ENCODE results near the gene MCTP1. TPM values are rescaled to one million over a fixed set of nuclear protein-coding genes. Genes with fewer than 3 reads are reported as not detected.

The MCTP1 gene
- total and polyA plus RNA-seq, 2 of the 8 experiments (the other 6 are each of a cell fraction or from before 2014, with no cell fraction given) = 0.56 to 3.4 TPM

GRCh38 chr5:95113489-95113888 lies 171.4 kb downstream of the MCTP1 start:
- H4K20me1 ChIP-seq (replicated peaks in 1 of 2; ENCODE audit: control insufficient read depth in 1 of 2, insufficient read depth in 2 of 2, low read length in 2 of 2) = no peaks in the 10 kb centered on the region
- peak; percentile 7 for FAIRE-seq
- POLR2A ChIA-PET (ENCODE audit: partially characterized antibody) = no interaction called here
- H3K4me3 ChIP-seq (ENCODE audit: extremely low read depth in 1 of 4, insufficient read depth in 2 of 4, low read depth in 3 of 4, low read length in 4 of 4) = no peak overlapping the region
- no peaks in the 10 kb centered on the region for H3K36me3 ChIP-seq (ENCODE audit: control insufficient read depth in 2 of 4, insufficient read depth in 4 of 4, low read length in 3 of 4)
- 0 out of 2 replicates have a peak overlapping the region, but pooled peaks have one; percentile 55 for H3K18ac ChIP-seq (ENCODE audit: extremely low read depth, low read length)
- H2BK12ac ChIP-seq (ENCODE audit: low read depth, low read length) = 0 out of 2 replicates have a peak overlapping the region, but pooled peaks have one; percentile 22
- H3K23ac ChIP-seq (ENCODE audit: insufficient read length) = no peak overlapping the region
- H3K27me3 ChIP-seq (replicated peaks in 1 of 4; ENCODE audit: control insufficient read depth in 3 of 4, extremely low read depth in 1 of 4, insufficient read depth in 3 of 4, low read length in 3 of 4) = no peaks in the 10 kb centered on the region
- H3K4ac ChIP-seq (replicated peaks; ENCODE audit: insufficient read length, low read depth, low read length) = no peak overlapping the region
- no peak overlapping the region for H2BK20ac ChIP-seq (ENCODE audit: low read length)
- H2AFZ ChIP-seq (ENCODE audit: low read length) = peak overlapping the region; percentile 67
- H3K9me3 ChIP-seq (ENCODE audit: insufficient read depth in 2 of 2, low read depth in 1 of 2, low read length in 1 of 2) = no peaks in the 10 kb centered on the region
- no peaks in the 10 kb centered on the region for H3K79me1 ChIP-seq (ENCODE audit: low read depth, low read length)
- peak in 1 of 2 experiments; percentile 21 for DNase-seq (ENCODE audit: low read depth in 1 of 2, low spot score in 2 of 2)
- H3K14ac ChIP-seq (ENCODE audit: insufficient read length) = no peak overlapping the region
- H3K4me2 ChIP-seq (ENCODE audit: insufficient read depth in 1 of 2, low read depth in 2 of 2, low read length in 2 of 2) = peak overlapping the region in 1 of 2 experiments; percentile 20; a peak in 2 of 4 replicates
- H3K56ac ChIP-seq (replicated peaks; ENCODE audit: insufficient read length, low read depth, low read length) = no peak overlapping the region
- CTCF ChIA-PET (ENCODE audit: partially characterized antibody) = interaction anchor here (1.1 kb wide), 1 partner anchor 65 kb away, joined by 4 read pairs; no protein-coding TSS in a partner anchor
- H3K9ac ChIP-seq (replicated peaks in 1 of 4; ENCODE audit: extremely low read depth in 1 of 4, low read depth in 3 of 4, low read length in 3 of 4) = no peak overlapping the region
- H4K91ac ChIP-seq (replicated peaks; ENCODE audit: insufficient read length, low read length) = no peak overlapping the region
- H3K4me1 ChIP-seq (replicated peaks in 1 of 4; ENCODE audit: control insufficient read depth in 3 of 4, insufficient read depth in 4 of 4, low read length in 3 of 4) = peaks cover 0 to 7% (median 2%) of the 10 kb centered on the region in 4 experiments; a peak in 4 of 7 replicates
- 65% methylated on average over 4 of the region's 4 CpGs; no CpG with 5 or more reads in 1 of the 2 experiments for WGBS, 2 experiments (ENCODE audit: extremely low coverage in 1 of 2, insufficient coverage in 1 of 2, insufficient read length in 1 of 2, insufficient replicate concordance in 2 of 2, low coverage in 1 of 2, low lambda C conversion rate in 2 of 2, missing lambda C conversion rate in 1 of 2)
- H3K27ac ChIP-seq (ENCODE audit: low read depth, low read length) = no peak overlapping the region
- no peaks in the 10 kb centered on the region for H3K79me2 ChIP-seq (ENCODE audit: control insufficient read depth in 1 of 2, insufficient read depth in 2 of 2, low read length in 2 of 2)
- 0 out of 2 replicates have a peak overlapping the region, but pooled peaks have one; percentile 61 for H2BK15ac ChIP-seq (ENCODE audit: low read length)
- no peak overlapping the region for H4K8ac ChIP-seq (ENCODE audit: extremely low read depth, insufficient read depth, low read length)
- no peak overlapping the region for H2AK5ac ChIP-seq (ENCODE audit: low read depth, low read length)
- no peak overlapping the region for H2BK120ac ChIP-seq (replicated peaks; ENCODE audit: low read depth, low read length)
- TF ChIP-seq TCF12 (IDR thresholded peaks at IDR 0.05; ENCODE audit: low read depth, low read length) (no peak), TEAD4 (IDR thresholded peaks at IDR 0.05; ENCODE audit: low read depth, low read length) (peak; percentile 86), KDM4A (IDR thresholded peaks at IDR 0.05; ENCODE audit: low read depth, low read length, severe bottlenecking) (no peak), SP1 (IDR thresholded peaks at IDR 0.05; ENCODE audit: low read depth, low read length) (0 out of 2 replicates have a peak, but pooled peaks have one; percentile 7), RAD21 (IDR thresholded peaks at IDR 0.05 in 1 of 2, conservative IDR thresholded peaks at IDR 0.05 in 1 of 2; ENCODE audit: low read depth in 2 of 2, low read length in 2 of 2) (peak in 1 of 2 experiments; percentile 5; a peak in 1 of 4 replicates), NRF1 (IDR thresholded peaks at IDR 0.05; ENCODE audit: low read depth, low read length) (no peak), ASH2L (IDR thresholded peaks at IDR 0.05; ENCODE audit: low read length) (peak; percentile 28)
- TF ChIP-seq, protein P1, sequence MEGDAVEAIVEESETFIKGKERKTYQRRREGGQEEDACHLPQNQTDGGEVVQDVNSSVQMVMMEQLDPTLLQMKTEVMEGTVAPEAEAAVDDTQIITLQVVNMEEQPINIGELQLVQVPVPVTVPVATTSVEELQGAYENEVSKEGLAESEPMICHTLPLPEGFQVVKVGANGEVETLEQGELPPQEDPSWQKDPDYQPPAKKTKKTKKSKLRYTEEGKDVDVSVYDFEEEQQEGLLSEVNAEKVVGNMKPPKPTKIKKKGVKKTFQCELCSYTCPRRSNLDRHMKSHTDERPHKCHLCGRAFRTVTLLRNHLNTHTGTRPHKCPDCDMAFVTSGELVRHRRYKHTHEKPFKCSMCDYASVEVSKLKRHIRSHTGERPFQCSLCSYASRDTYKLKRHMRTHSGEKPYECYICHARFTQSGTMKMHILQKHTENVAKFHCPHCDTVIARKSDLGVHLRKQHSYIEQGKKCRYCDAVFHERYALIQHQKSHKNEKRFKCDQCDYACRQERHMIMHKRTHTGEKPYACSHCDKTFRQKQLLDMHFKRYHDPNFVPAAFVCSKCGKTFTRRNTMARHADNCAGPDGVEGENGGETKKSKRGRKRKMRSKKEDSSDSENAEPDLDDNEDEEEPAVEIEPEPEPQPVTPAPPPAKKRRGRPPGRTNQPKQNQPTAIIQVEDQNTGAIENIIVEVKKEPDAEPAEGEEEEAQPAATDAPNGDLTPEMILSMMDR (IDR thresholded peaks at IDR 0.05; ENCODE audit: control extremely low read depth in 1 of 3, insufficient read depth in 1 of 3, low read depth in 1 of 3, low read length in 3 of 3) = peak in 2 of 3 experiments; percentile 4 to 30; a peak in 2 of 4 replicates
- H4K5ac ChIP-seq (ENCODE audit: insufficient read length, low read depth, low read length) = no peak overlapping the region
- no peak overlapping the region for H2BK5ac ChIP-seq (ENCODE audit: low read depth, low read length)
- H3K23me2 ChIP-seq (ENCODE audit: low read depth, low read length) = no peaks in the 10 kb centered on the region

Data from H1 (cell line).